ENCODE results near the gene LRFN4.

Gene LRFN4

GRCh38 chr11:66845876-66846212 is 11.0 kb upstream of the LRFN4 start:
- DNase-seq: no peak

- DNase-seq: no peak
Measured at GRCh38 chr11:66846671-66847091, 10.2 kb upstream of the LRFN4 start.

GRCh38 chr11:66847461-66848232 is 9.2 kb upstream of the LRFN4 start:
- no peak for DNase-seq

- DNase-seq: no peak
Measured at GRCh38 chr11:66848671-66849500, 8.0 kb upstream of the LRFN4 start.

GRCh38 chr11:66849501-66850234 is 7.2 kb upstream of the LRFN4 start:
- DNase-seq: no peak

GRCh38 chr11:66850235-66850587 is 6.7 kb upstream of the LRFN4 start:
- no peak for DNase-seq

GRCh38 chr11:66850588-66851238 is 6.2 kb upstream of the LRFN4 start:
- no peak for DNase-seq

- no peak for DNase-seq
Measured at GRCh38 chr11:66851239-66851596, 5.6 kb upstream of the LRFN4 start.

- DNase-seq: no peak
Measured at GRCh38 chr11:66851698-66852465, 5.0 kb upstream of the LRFN4 start.

- no peak for DNase-seq
Measured at GRCh38 chr11:66852466-66853241, 4.2 kb upstream of the LRFN4 start.

GRCh38 chr11:66853242-66854229 is 3.3 kb upstream of the LRFN4 start:
- no peak for DNase-seq

- DNase-seq: no peak
Measured at GRCh38 chr11:66854231-66854661, 2.6 kb upstream of the LRFN4 start.

GRCh38 chr11:66854729-66855211 is 2.1 kb upstream of the LRFN4 start:
- DNase-seq: no peak

- DNase-seq: peak; percentile 74
Measured at GRCh38 chr11:66855574-66856495, 1.0 kb upstream of the LRFN4 start.

- no peak for DNase-seq
Measured at GRCh38 chr11:66857234-66857926, 516 bp downstream of the LRFN4 start.

- no peak for DNase-seq
Measured at GRCh38 chr11:66857927-66858185, 992 bp downstream of the LRFN4 start.

- DNase-seq: no peak
Measured at GRCh38 chr11:66858186-66858938, 1.5 kb downstream of the LRFN4 start.

Data from amniotic stem cell (primary cell).